ENCODE data around the gene MPV17L2.
"Not testable (repeated sequence)": the region's sequence is repeated elsewhere in the genome, so short reads cannot be mapped to it uniquely, and the experiment has no call there.

MPV17L2 gene

DNA sequence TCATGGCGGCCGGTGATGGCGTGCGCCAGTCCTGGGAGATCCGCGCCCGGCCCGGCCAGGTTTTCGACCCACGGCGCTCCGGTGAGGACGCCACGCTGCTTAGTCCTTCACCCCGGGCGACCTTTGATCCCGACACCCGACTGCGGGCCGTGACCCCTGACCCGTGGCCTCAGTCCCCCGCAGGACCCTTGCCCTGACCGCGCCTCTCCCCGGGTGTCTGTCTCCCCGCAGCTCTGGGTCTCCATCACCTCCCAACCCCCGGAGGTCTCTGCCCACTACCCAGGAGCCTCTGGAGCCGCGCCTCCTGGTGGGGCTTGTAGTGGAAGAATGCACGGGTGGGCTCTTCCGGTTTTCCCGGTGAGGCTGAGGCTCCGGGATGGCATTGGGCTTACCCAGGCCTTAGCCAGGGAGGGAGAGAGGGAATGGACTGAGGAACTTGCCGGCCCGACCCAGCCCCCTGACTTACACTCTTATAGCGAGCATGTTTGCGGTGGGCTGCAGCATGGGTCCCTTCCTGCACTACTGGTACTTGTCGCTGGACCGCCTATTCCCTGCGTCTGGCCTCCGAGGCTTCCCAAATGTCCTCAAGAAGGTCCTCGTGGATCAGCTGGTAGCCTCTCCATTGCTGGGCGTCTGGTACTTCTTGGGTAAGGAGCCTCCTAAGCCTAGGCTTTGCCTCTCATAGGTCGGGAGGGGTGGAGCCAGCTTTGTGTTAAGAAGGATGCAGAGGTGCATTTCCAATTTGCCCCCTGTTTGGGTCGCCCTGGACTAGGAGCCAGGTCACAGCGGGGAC, 566 bp downstream of the MPV17L2 start:
- DNase-seq (ENCODE audit: low read depth in 2 of 2): no peak

DNA sequence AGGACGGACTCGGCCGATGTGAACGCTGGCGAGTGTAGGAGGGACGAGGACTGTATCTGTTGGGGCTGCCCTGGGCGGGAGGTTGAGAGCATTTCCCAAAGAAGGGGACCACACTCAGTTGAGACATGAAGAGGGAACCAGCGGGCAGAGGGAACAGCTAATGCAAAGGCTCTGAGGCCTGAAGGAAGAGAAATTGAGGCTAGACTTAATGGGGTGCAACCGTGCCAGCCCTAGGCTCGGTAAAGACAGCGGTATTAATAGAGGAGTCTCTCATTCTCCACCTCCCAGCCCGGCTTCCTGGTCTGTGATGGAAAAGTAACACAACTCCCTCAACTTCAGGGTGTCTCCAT, 1.1 kb downstream of the MPV17L2 start:
- no peak for DNase-seq (ENCODE audit: low read depth in 2 of 2)

DNA sequence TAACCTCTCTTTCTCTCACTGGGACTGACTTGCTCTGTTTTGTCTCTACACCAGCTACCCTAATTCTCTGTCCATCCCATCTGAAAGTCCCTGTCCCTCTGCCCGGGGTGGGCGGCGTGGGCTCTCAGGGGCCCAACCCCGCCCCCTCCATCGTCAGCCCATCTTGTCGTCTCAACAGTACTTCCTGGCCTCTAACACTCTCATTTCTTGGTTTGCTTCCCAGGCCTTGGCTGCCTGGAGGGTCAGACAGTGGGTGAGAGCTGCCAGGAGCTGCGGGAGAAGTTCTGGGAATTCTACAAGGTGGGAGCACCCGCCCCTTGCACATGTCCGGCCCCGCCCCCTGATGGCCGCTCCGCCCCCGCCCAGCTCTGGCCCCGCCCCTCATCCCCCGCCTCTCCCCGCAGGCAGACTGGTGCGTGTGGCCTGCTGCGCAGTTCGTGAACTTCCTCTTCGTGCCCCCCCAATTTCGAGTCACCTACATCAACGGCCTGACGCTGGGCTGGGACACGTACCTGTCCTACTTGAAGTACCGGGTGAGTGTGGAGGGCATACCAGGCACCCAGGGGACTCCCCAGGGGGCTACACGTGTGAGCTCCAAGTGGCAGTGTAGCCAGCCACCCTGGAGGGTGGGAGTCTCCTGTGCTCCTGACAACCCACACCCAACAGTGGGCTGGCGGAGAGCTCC, 1.7 kb downstream of the MPV17L2 start:
- no peak for DNase-seq (ENCODE audit: low read depth in 2 of 2)

DNA sequence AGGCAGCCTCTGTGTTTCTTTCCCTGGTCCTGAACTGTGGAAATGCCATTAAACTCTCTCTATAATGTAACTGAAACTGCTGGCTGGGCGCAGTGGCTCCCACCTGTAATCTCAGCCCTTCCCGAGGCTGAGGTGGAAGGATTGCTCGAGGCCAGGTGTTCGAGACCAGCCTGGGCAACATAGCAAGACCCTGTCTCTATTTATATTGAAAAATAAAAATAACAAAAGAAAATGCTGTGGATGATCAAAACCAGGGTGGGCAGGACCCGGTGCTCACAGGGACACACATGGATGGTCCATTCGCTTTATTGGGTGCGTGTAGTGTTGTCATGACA, 3.5 kb downstream of the MPV17L2 start:
- DNase-seq (ENCODE audit: low read depth in 2 of 2): no peak

GRCh38 chr19:18197306-18197705, 4.3 kb downstream of the MPV17L2 start:
- DNase-seq (ENCODE audit: low read depth in 2 of 2): no peak

GRCh38 chr19:18197941-18198340, 4.9 kb downstream of the MPV17L2 start:
- DNase-seq (ENCODE audit: low read depth in 2 of 2): no peak

DNA sequence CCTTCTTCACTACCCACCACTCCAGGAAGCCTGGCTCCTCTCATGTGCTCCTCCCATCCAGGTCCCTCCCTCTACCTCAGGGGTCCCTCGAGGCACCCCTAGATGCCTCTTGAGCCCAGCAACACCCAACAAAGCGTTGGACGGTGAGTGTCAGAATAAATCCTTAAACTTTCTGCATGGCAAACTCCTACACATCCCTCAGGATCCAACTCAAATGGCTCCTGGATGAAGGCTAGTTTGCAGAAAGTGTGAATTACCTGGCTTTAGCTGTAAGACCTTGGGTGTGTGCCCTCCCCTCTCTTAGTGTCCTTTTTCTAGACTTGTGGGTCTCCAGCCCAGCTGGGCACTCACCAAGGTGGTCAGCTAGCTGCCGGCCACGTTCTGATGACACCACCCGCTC, 5.4 kb downstream of the MPV17L2 start:
- no peak for DNase-seq (ENCODE audit: low read depth in 2 of 2)

DNA sequence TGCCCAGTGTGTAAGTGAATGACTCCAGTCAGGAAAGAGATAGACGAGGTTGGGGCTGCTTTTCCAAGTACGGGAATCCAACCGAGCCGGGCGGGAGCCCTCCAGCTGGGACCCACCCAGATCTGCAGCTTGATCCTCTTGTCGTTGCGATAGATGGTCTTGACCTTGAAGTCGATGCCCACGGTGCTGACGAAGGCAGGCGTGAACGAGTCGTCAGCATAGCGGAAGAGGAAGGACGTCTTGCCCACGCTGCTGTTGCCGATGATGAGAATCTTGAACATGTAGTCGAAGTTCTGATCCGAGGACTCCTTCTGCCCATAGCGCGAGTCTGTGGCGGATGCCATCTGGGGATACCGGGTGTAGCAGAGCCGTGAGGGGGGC, 9.4 kb downstream of the MPV17L2 start:
- no peak for DNase-seq (ENCODE audit: low read depth in 2 of 2)

GRCh38 chr19:18202778-18203407, 9.9 kb downstream of the MPV17L2 start:
- no peak for DNase-seq (ENCODE audit: low read depth in 2 of 2)

DNA sequence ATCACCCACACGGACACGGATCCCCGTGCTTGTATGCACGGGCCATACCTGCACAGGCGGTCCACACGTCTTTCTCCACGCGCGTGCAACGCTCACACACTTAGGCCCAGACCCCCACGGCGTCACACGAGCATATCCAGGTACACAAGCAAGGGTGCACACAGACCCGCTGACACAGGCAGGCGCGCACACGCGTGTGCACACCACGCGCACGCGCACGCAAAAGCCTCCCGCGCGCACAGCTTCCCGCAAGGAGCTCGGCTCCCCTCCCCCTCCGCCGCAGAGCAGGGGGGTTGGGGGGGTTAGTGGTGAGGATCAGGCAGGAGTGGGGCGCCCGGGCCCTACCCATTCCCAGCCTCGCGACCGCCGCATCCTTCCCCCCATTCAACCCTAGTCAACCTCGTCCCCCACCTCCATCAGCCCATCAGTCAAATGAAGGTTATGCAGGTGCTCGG, 10.4 kb downstream of the MPV17L2 start:
- DNase-seq (ENCODE audit: low read depth in 2 of 2): peak in 1 of 2 donors; percentile 18

DNA sequence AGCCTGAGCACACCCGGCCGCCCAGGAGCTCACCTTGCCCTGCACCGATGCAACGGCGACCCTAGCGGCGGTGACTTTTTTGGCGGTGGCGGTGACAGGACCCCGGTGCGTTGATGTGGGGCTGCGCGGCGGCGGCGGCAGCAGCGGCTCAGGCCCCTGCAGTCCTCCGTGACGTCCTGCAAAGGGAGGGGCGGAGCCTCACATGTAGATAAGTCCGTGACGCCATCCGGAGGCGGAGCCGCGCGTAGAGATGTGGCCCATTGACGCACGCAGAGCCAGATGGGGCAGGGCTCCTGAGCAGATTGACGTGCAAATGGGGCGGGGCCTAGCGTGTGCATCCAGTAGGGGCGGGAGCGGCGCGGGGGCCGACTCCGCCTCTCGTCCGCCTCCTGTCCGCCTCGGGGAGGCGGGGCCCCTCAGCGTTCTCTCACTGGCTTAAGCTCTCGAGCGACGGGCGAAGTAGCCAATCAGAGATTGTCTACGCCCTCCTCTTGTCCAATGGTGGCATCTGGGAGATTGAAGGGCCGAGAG, 10.9 kb downstream of the MPV17L2 start, which contains the start of gene RAB3A:
TSS of gene RAB3A (minus strand) at position 180 of the 531 bp plus-strand sequence. CDS start 1,302 bp downstream, outside the sequence.
- peak; percentile 98 to 99 for DNase-seq (ENCODE audit: low read depth in 2 of 2)

- DNase-seq (ENCODE audit: low read depth in 2 of 2): peak in 1 of 2 donors; percentile 15
Measured at GRCh38 chr19:18204394-18205199, 11.6 kb downstream of the MPV17L2 start.

- peak in 1 of 2 donors; percentile 34 for DNase-seq (ENCODE audit: low read depth in 2 of 2)
Measured at GRCh38 chr19:18205200-18205892, 12.3 kb downstream of the MPV17L2 start.

- no peak for DNase-seq (ENCODE audit: low read depth in 2 of 2)
Measured at GRCh38 chr19:18206018-18206417, 13.0 kb downstream of the MPV17L2 start.

GRCh38 chr19:18208098-18208951, 15.3 kb downstream of the MPV17L2 start:
- peak in 1 of 2 donors; percentile 46 for DNase-seq (ENCODE audit: low read depth in 2 of 2)

- DNase-seq (ENCODE audit: low read depth in 2 of 2): not testable (repeated sequence)
Measured at GRCh38 chr19:18209912-18210311, 16.9 kb downstream of the MPV17L2 start.

GRCh38 chr19:18211683-18212082, 18.7 kb downstream of the MPV17L2 start:
- DNase-seq (ENCODE audit: low read depth in 2 of 2): no peak

- no peak for DNase-seq (ENCODE audit: low read depth in 2 of 2)
Measured at GRCh38 chr19:18214779-18215433, 21.9 kb downstream of the MPV17L2 start.

GRCh38 chr19:18216789-18217188, 23.8 kb downstream of the MPV17L2 start:
- no peak for DNase-seq (ENCODE audit: low read depth in 2 of 2)

DNA sequence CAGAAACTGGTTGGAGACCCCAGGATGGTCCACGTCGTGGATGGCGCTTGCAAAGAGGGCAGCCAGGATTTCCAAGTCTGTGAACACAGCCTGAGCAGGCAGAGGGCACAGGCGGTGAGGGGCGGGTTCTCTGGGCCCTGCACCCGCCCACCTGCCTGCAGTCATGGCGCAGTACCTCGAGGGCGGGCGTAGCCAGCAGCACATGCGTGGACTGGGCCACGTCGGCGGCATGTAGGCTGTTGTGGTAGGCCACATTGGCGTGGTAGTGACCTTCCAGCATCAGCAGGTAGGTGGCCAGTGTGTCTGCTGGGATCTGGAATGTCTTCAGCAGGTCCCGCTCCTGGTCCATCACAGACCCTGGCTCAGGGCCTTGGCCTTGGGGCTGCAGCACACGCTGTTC, 25.1 kb downstream of the MPV17L2 start:
- no peak for DNase-seq (ENCODE audit: low read depth in 2 of 2)
